NT2/D1 (cell line): ENCODE measurements around the gene NEB.
"Not testable (repeated sequence)": the region's sequence is repeated elsewhere in the genome, so short reads cannot be mapped to it uniquely, and the experiment has no call there.

Source experiments
- DNase-seq: peaks from one replicate; pipeline ENCODE4 v3.0.0-alpha.2; 2011; ENCODE audit warnings: low read depth, low spot score
- H3K27me3 ChIP-seq: 2 replicates; pipeline ENCODE4 v1.6.0; 2011; ENCODE audit warnings: mild to moderate bottlenecking; ENCODE audit not compliant: insufficient read length, insufficient read depth
- H3K36me3 ChIP-seq: 2 replicates; pipeline ENCODE4 v1.6.1; 2011; ENCODE audit warnings: mild to moderate bottlenecking, low read length, mixed read lengths; ENCODE audit not compliant: insufficient read depth, insufficient read length
- H3K4me1 ChIP-seq: 2 replicates; pipeline ENCODE4 v1.5.1; 2011; ENCODE audit not compliant: insufficient read depth, insufficient read length
- H3K4me3 ChIP-seq: 2 replicates; pipeline ENCODE4 v1.5.1; 2011; ENCODE audit warnings: low read depth; ENCODE audit not compliant: insufficient read length
- H3K9ac ChIP-seq: 2 replicates; pipeline ENCODE4 v1.6.0; 2011; ENCODE audit warnings: low read depth; ENCODE audit not compliant: insufficient read length
- H3K9me3 ChIP-seq: 2 replicates; pipeline ENCODE4 v1.5.1; 2011; ENCODE audit warnings: mild to moderate bottlenecking, low read length; ENCODE audit not compliant: insufficient read depth
- SUZ12 ChIP-seq: IDR thresholded peaks from 2 replicates; pipeline ENCODE4 v1.6.1; 2011; ENCODE audit not compliant: insufficient read length, insufficient read depth; ENCODE audit errors: extremely low read depth
- YY1 ChIP-seq: IDR thresholded peaks from 2 replicates; pipeline ENCODE4 v1.6.1; 2011; ENCODE audit not compliant: insufficient read length, insufficient read depth
- ZNF274 ChIP-seq: IDR thresholded peaks from 2 replicates; pipeline ENCODE4 v1.6.1; 2011; ENCODE audit warnings: mild to moderate bottlenecking, low read depth, low read length

The NEB gene

GRCh38 chr2:151644580-151644979 lies 89.7 kb downstream of the NEB start:
- Histone ChIP-seq H3K4me1 (no peaks in the 10 kb centered on the region), H3K27me3 (no peaks in the 10 kb centered on the region), H3K9ac (no peak overlapping the region), H3K9me3 (no peaks in the 10 kb centered on the region), H3K4me3 (no peak overlapping the region), H3K36me3 (no peaks in the 10 kb centered on the region)
- no peak for TF ChIP-seq ZNF274
- no peak for TF ChIP-seq SUZ12
- no peak for TF ChIP-seq YY1
- no peak for DNase-seq

- not testable (repeated sequence) for H3K4me1 ChIP-seq, H3K27me3 ChIP-seq, H3K9ac ChIP-seq, H3K4me3 ChIP-seq, H3K9me3 ChIP-seq, DNase-seq, H3K36me3 ChIP-seq
Observed at GRCh38 chr2:151641895-151642294, 92.4 kb downstream of the NEB start.

- no peak for DNase-seq
- Histone ChIP-seq H3K27me3 (no peaks in the 10 kb centered on the region), H3K4me1 (no peaks in the 10 kb centered on the region), H3K9ac (no peak overlapping the region), H3K9me3 (no peaks in the 10 kb centered on the region; the same call in 1 of the 2 replicates), H3K36me3 (peaks cover 4% of the 10 kb centered on the region), H3K4me3 (no peak overlapping the region)
- TF ChIP-seq YY1 (no peak), ZNF274 (no peak), SUZ12 (no peak)
Observed at GRCh38 chr2:151640087-151640486, 94.2 kb downstream of the NEB start.

GRCh38 chr2:151638990-151639389 lies 95.3 kb downstream of the NEB start:
- no peak for TF ChIP-seq YY1
- TF ChIP-seq ZNF274 = no peak
- TF ChIP-seq SUZ12 = no peak
- H3K4me3 ChIP-seq = no peak overlapping the region
- no peaks in the 10 kb centered on the region for H3K4me1 ChIP-seq
- no peaks in the 10 kb centered on the region; the same call in 1 of the 2 replicates for H3K9me3 ChIP-seq
- no peaks in the 10 kb centered on the region for H3K27me3 ChIP-seq
- no peak for DNase-seq
- H3K9ac ChIP-seq = no peak overlapping the region
- peaks cover 4% of the 10 kb centered on the region for H3K36me3 ChIP-seq

- Histone ChIP-seq H3K36me3 (peaks cover 7% of the 10 kb centered on the region), H3K4me1 (no peaks in the 10 kb centered on the region), H3K9me3 (no peaks in the 10 kb centered on the region; the same call in 1 of the 2 replicates), H3K27me3 (no peaks in the 10 kb centered on the region), H3K9ac (no peak overlapping the region), H3K4me3 (no peak overlapping the region)
- no peak for TF ChIP-seq YY1
- no peak for TF ChIP-seq ZNF274
- no peak for TF ChIP-seq SUZ12
- no peak for DNase-seq
Observed at GRCh38 chr2:151638191-151638933, 95.9 kb downstream of the NEB start.

GRCh38 chr2:151637271-151637781 lies 97.0 kb downstream of the NEB start:
- Histone ChIP-seq H3K27me3 (no peaks in the 10 kb centered on the region), H3K36me3 (peaks cover 7% of the 10 kb centered on the region), H3K9me3 (peaks cover 5% of the 10 kb centered on the region; the same call in 1 of the 2 replicates), H3K4me1 (no peaks in the 10 kb centered on the region), H3K4me3 (no peak overlapping the region), H3K9ac (no peak overlapping the region)
- no peak for DNase-seq
- TF ChIP-seq SUZ12 (no peak), YY1 (no peak), ZNF274 (no peak)

GRCh38 chr2:151634736-151635467 lies 99.4 kb downstream of the NEB start:
- TF ChIP-seq SUZ12 (no peak), ZNF274 (no peak), YY1 (no peak)
- peaks cover 7% of the 10 kb centered on the region for H3K36me3 ChIP-seq

More at GRCh38 chr2:151634736-151635467, 99.4 kb downstream of the NEB start:
- DNase-seq = no peak
- Histone ChIP-seq H3K9ac (no peak overlapping the region), H3K27me3 (no peaks in the 10 kb centered on the region), H3K9me3 (peaks cover 5% of the 10 kb centered on the region; the same call in 1 of the 2 replicates), H3K4me3 (no peak overlapping the region), H3K4me1 (no peaks in the 10 kb centered on the region)
